Measurements from ENCODE around the gene TMC4. TPM values are rescaled to one million over a fixed set of nuclear protein-coding genes. Genes with fewer than 3 reads are reported as not detected.

Gene TMC4
- total and polyA plus RNA-seq, 2 experiments from 2014 or later: 40.3 to 94.4 TPM

DNA sequence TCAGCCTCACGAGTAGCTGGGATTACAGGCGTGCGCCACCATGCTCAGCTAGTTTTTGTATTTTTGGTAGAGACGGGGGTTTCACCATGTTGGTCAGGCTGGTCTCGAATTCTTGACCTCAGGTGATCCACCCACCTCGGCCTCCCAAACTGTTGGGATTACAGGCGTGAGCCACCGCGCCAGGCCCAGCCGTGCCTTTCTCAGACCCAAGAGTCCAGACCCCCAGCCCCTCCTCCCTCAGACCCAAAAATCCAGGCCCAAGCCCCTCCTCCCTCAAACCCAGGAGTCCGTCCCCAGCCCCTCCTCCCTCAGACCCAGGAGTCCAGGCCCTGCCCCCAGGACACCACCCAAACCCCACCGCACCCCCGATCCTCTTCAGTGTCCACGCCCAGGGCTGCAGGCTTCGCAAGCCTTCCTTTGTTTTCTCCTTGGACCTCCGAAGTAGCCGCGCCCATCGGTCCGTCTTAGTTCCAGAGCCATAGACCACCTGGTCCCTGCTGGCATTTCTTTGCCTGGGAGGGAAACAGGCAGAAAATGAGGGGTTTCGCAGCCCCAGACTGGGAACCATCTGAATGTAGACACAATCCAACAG is 3.7 kb downstream of the TMC4 start:
- TF ChIP-seq EZH2 (IDR thresholded peaks at IDR 0.05; ENCODE audit: borderline replicate concordance): no peak
- TF ChIP-seq, protein P1, sequence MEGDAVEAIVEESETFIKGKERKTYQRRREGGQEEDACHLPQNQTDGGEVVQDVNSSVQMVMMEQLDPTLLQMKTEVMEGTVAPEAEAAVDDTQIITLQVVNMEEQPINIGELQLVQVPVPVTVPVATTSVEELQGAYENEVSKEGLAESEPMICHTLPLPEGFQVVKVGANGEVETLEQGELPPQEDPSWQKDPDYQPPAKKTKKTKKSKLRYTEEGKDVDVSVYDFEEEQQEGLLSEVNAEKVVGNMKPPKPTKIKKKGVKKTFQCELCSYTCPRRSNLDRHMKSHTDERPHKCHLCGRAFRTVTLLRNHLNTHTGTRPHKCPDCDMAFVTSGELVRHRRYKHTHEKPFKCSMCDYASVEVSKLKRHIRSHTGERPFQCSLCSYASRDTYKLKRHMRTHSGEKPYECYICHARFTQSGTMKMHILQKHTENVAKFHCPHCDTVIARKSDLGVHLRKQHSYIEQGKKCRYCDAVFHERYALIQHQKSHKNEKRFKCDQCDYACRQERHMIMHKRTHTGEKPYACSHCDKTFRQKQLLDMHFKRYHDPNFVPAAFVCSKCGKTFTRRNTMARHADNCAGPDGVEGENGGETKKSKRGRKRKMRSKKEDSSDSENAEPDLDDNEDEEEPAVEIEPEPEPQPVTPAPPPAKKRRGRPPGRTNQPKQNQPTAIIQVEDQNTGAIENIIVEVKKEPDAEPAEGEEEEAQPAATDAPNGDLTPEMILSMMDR (IDR thresholded peaks at IDR 0.05; ENCODE audit: poor library complexity): no peak
- TF ChIP-seq EZH2phosphoT487 (IDR thresholded peaks at IDR 0.05; ENCODE audit: low read depth, severe bottlenecking, unreplicated experiment): no peak
- Histone ChIP-seq H3K27me3 (no peaks in the 10 kb centered on the region), H3K4me3 (no peak overlapping the region), H3K4me1 (ENCODE audit: insufficient read depth) (no peaks in the 10 kb centered on the region), H3K9me2 (replicated peaks; ENCODE audit: insufficient read depth) (no peaks in the 10 kb centered on the region), H3K79me2 (no peaks in the 10 kb centered on the region), H3K36me3 (replicated peaks; ENCODE audit: insufficient read depth, low read depth) (no peaks in the 10 kb centered on the region), H3K27ac (no peak overlapping the region), H4K20me1 (ENCODE audit: insufficient read depth, poor library complexity, severe bottlenecking) (no peaks in the 10 kb centered on the region), H2AFZ (no peak overlapping the region), H3K9me3 (ENCODE audit: low read depth) (no peaks in the 10 kb centered on the region), H3K4me2 (no peak overlapping the region)
- DNase-seq (ENCODE audit: low spot score): no peak
- 94% methylated on average over 17 of the region's 21 CpGs for WGBS (ENCODE audit: low lambda C conversion rate, missing lambda C conversion rate)

DNA sequence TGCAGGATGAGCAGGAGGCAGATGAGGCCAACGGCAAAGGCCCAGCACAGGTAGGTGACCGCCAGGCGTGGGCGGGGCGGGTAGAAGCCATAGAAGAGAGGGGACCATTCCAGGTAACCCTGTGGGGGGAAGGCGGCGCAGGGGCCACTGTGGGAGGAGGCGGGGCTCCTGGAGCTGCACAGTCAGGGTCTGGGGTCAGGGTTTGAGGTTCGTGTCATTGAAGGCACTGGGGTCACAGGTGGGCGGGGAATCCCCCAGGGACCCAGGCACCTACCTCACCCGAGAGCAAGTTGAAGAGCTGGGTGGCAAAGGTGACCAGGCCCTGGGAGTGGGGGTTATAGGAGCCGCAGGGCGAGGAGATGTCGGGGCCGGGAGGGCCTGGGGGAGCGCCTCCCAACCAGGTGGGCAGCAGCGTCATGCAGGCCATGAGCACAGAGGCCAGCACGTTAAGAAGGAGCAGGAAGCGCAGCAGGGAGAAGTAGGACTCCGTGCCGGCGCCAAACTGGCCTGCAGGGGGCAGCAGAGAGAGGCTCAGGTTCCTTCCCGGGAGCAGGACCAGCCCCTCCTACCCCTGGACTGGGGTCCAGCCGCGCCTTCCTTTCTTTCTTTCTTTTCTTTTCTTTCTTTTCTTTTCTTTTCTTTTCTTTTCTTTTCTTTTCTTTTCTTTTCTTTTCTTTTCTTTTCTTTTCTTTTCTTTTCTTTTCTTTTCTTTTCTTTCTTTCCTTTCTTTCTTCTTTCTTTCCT is 4.6 kb downstream of the TMC4 start:
- Histone ChIP-seq H3K9me3 (ENCODE audit: low read depth) (no peaks in the 10 kb centered on the region), H3K36me3 (replicated peaks; ENCODE audit: insufficient read depth, low read depth) (no peaks in the 10 kb centered on the region), H3K27ac (no peak overlapping the region), H4K20me1 (ENCODE audit: insufficient read depth, poor library complexity, severe bottlenecking) (no peaks in the 10 kb centered on the region), H3K27me3 (no peaks in the 10 kb centered on the region), H2AFZ (no peak overlapping the region), H3K79me2 (no peaks in the 10 kb centered on the region), H3K4me2 (no peak overlapping the region), H3K4me1 (ENCODE audit: insufficient read depth) (no peaks in the 10 kb centered on the region), H3K9me2 (replicated peaks; ENCODE audit: insufficient read depth) (no peaks in the 10 kb centered on the region), H3K4me3 (no peak overlapping the region)
- 38% methylated on average over 18 of the region's 25 CpGs for WGBS (ENCODE audit: low lambda C conversion rate, missing lambda C conversion rate)
- peak; percentile 95 for DNase-seq (ENCODE audit: low spot score)
- TF ChIP-seq, protein P1 (IDR thresholded peaks at IDR 0.05; ENCODE audit: poor library complexity): peak; percentile 83
- no peak for TF ChIP-seq EZH2phosphoT487 (IDR thresholded peaks at IDR 0.05; ENCODE audit: low read depth, severe bottlenecking, unreplicated experiment)

DNA sequence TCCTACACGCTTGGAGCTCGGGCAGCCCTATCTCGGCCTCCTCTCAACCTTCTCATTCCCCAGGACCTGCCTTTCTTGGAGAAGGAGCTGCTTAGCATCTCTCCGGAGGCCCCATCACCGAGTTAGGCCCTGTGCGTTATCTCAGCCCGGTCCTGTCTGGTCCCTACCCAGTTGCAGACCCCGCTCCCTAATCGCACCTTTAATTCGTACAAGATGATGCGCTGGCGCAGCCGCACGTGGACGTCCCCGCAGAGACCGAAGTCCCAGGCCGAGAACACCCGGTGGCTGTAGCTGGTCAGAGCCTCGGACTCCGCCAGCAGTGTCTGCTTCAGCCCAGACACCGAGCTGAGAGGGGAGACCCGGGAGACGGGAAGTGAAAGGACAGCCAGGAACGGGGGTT is 7.7 kb downstream of the TMC4 start:
- Histone ChIP-seq H3K4me1 (ENCODE audit: insufficient read depth) (peaks cover 11% of the 10 kb centered on the region), H3K4me2 (no peak overlapping the region), H2AFZ (no peak overlapping the region), H3K36me3 (replicated peaks; ENCODE audit: insufficient read depth, low read depth) (no peaks in the 10 kb centered on the region), H3K4me3 (no peak overlapping the region), H3K27me3 (no peaks in the 10 kb centered on the region), H3K9me3 (ENCODE audit: low read depth) (no peaks in the 10 kb centered on the region), H3K9me2 (replicated peaks; ENCODE audit: insufficient read depth) (no peaks in the 10 kb centered on the region), H4K20me1 (ENCODE audit: insufficient read depth, poor library complexity, severe bottlenecking) (no peaks in the 10 kb centered on the region), H3K27ac (no peak overlapping the region), H3K79me2 (no peaks in the 10 kb centered on the region)
- WGBS (ENCODE audit: low lambda C conversion rate, missing lambda C conversion rate): 93% methylated on average over 21 of the region's 25 CpGs
- DNase-seq (ENCODE audit: low spot score): no peak
- TF ChIP-seq EZH2 (IDR thresholded peaks at IDR 0.05; ENCODE audit: borderline replicate concordance) (no peak), EZH2phosphoT487 (IDR thresholded peaks at IDR 0.05; ENCODE audit: low read depth, severe bottlenecking, unreplicated experiment) (no peak)
- TF ChIP-seq, protein P1 (IDR thresholded peaks at IDR 0.05; ENCODE audit: poor library complexity): no peak

Measured in hepatocyte (in vitro differentiated cells).